Testis (tissue), 2 donors: ENCODE data around the gene DPF3.

Experiments
- CTCF ChIP-seq, 3 experiments: fragments of 450-650 bp in 2 of 3; fragments of 200-600 bp in 1 of 3; sonication (generic) in 1 of 3; IDR thresholded peaks; one replicate each; pipeline ENCODE4 v1.5.1; 2016 to 2019; ENCODE audit warnings: antibody characterized with exemption in 3 of 3, mild to moderate bottlenecking in 2 of 3, moderate library complexity in 1 of 3
- POLR2A ChIP-seq: fragments of 450-650 bp; IDR thresholded peaks from one replicate; pipeline ENCODE4 v1.6.1; 2017; ENCODE audit warnings: antibody characterized with exemption, mild to moderate bottlenecking, moderate library complexity

GRCh38 chr14:72898448-72898847 is 4.5 kb upstream of the DPF3 start:
- TF ChIP-seq POLR2A (no peak), CTCF (IDR thresholded peaks at IDR 0.05) (no peak)
